ENCODE measurements around the gene UCHL5. TPM values are rescaled to one million over a fixed set of nuclear protein-coding genes. Genes with fewer than 3 reads are reported as not detected.

The UCHL5 gene
- total RNA-seq, 1 experiment from 2014 or later: 100 TPM

DNA sequence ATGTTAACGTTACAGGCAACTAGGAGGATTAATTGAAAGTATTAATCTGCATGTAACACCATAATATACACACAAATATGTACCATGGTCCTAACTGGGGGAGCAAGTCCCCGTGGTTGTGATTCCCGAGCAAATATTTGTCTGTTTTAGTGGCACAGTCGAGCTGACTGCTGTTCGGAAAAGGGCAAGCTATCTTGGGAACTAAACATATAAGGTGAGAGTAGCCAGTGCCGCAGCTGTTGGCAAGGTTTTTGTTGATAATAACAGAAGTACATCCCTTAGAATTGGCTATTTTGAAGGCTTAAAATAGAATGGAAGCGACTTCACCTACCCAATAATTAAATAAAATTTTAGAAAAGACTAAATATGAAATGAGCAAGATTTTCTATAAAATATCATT, 45.5 kb downstream of the UCHL5 start:
- no peak overlapping the region for H3K4me3 ChIP-seq (ENCODE audit: low read depth, low read length, poor library complexity, severe bottlenecking)

GRCh38 chr1:193013005-193013404, 46.2 kb downstream of the UCHL5 start:
- Histone ChIP-seq H3K27me3 (replicated peaks; ENCODE audit: insufficient read depth, low read depth, low read length, poor library complexity) (no peaks in the 10 kb centered on the region), H3K4me3 (ENCODE audit: low read depth, low read length, poor library complexity, severe bottlenecking) (no peak overlapping the region), H3K27ac (ENCODE audit: low read depth, low read length, poor library complexity, severe bottlenecking) (no peak overlapping the region), H3K36me3 (ENCODE audit: insufficient read depth, low read length, poor library complexity, severe bottlenecking) (no peaks in the 10 kb centered on the region), H3K9me3 (ENCODE audit: low read depth, low read length, poor library complexity, severe bottlenecking) (no peaks in the 10 kb centered on the region), H3K4me1 (ENCODE audit: insufficient read depth, low read length, poor library complexity, severe bottlenecking) (no peaks in the 10 kb centered on the region)
- BruUV-seq (replicated peaks): no TSS peak
- ChIA-PET CTCF (no interaction called here), POLR2A (ENCODE audit: low non-redundant PET) (no interaction called here)
- intact Hi-C loops (cut with micrococcal nuclease; ENCODE audit: unreplicated experiment): no loop called here
- DNase-seq (ENCODE audit: low spot score): no peak
- TF ChIP-seq EZH2 (IDR thresholded peaks at IDR 0.05; ENCODE audit: borderline replicate concordance, low read depth, low read length, poor library complexity, severe bottlenecking) (no peak), CTCF (conservative IDR thresholded peaks at IDR 0.05; ENCODE audit: low read depth, low read length) (no peak)

More for the DNA sequence above, 45.5 kb downstream of the UCHL5 start:
- no peak for TF ChIP-seq CTCF (conservative IDR thresholded peaks at IDR 0.05; ENCODE audit: low read depth, low read length)
- no peak for TF ChIP-seq EZH2 (IDR thresholded peaks at IDR 0.05; ENCODE audit: borderline replicate concordance, low read depth, low read length, poor library complexity, severe bottlenecking)
- no peak for DNase-seq (ENCODE audit: low spot score)
- intact Hi-C loops (cut with micrococcal nuclease; ENCODE audit: unreplicated experiment): no loop called here
- H3K9me3 ChIP-seq (ENCODE audit: low read depth, low read length, poor library complexity, severe bottlenecking): no peaks in the 10 kb centered on the region
- ChIA-PET CTCF (no interaction called here), POLR2A (ENCODE audit: low non-redundant PET) (no interaction called here)
- no peaks in the 10 kb centered on the region for H3K4me1 ChIP-seq (ENCODE audit: insufficient read depth, low read length, poor library complexity, severe bottlenecking)
- no peaks in the 10 kb centered on the region for H3K36me3 ChIP-seq (ENCODE audit: insufficient read depth, low read length, poor library complexity, severe bottlenecking)
- H3K27me3 ChIP-seq (replicated peaks; ENCODE audit: insufficient read depth, low read depth, low read length, poor library complexity): no peaks in the 10 kb centered on the region
- no peak overlapping the region for H3K27ac ChIP-seq (ENCODE audit: low read depth, low read length, poor library complexity, severe bottlenecking)
- BruUV-seq (replicated peaks): no TSS peak

GRCh38 chr1:193011406-193011805, 47.8 kb downstream of the UCHL5 start:
- Histone ChIP-seq H3K4me3 (ENCODE audit: low read depth, low read length, poor library complexity, severe bottlenecking) (no peak overlapping the region), H3K27me3 (replicated peaks; ENCODE audit: insufficient read depth, low read depth, low read length, poor library complexity) (no peaks in the 10 kb centered on the region), H3K36me3 (ENCODE audit: insufficient read depth, low read length, poor library complexity, severe bottlenecking) (no peaks in the 10 kb centered on the region), H3K27ac (ENCODE audit: low read depth, low read length, poor library complexity, severe bottlenecking) (no peak overlapping the region), H3K9me3 (ENCODE audit: low read depth, low read length, poor library complexity, severe bottlenecking) (no peaks in the 10 kb centered on the region), H3K4me1 (ENCODE audit: insufficient read depth, low read length, poor library complexity, severe bottlenecking) (no peaks in the 10 kb centered on the region)
- BruUV-seq (replicated peaks): no TSS peak
- TF ChIP-seq CTCF (conservative IDR thresholded peaks at IDR 0.05; ENCODE audit: low read depth, low read length) (no peak), EZH2 (IDR thresholded peaks at IDR 0.05; ENCODE audit: borderline replicate concordance, low read depth, low read length, poor library complexity, severe bottlenecking) (no peak)
- DNase-seq (ENCODE audit: low spot score): no peak
- POLR2A ChIA-PET (ENCODE audit: low non-redundant PET): no interaction called here
- intact Hi-C loops (cut with micrococcal nuclease; ENCODE audit: unreplicated experiment): no loop called here
- CTCF ChIA-PET: no interaction called here

Measured in A673 (cell line).